ENCODE results near the gene LCA5L. TPM values are rescaled to one million over a fixed set of nuclear protein-coding genes. Genes with fewer than 3 reads are reported as not detected.
A peak's percentile ranks its signal among the peaks of the same experiment; 100 is the strongest.

Gene LCA5L
- total and polyA plus RNA-seq, 2 of the 13 experiments (the other 11 are each of a cell fraction or from before 2014, with no cell fraction given), result 0.13 to 0.55 TPM

DNA sequence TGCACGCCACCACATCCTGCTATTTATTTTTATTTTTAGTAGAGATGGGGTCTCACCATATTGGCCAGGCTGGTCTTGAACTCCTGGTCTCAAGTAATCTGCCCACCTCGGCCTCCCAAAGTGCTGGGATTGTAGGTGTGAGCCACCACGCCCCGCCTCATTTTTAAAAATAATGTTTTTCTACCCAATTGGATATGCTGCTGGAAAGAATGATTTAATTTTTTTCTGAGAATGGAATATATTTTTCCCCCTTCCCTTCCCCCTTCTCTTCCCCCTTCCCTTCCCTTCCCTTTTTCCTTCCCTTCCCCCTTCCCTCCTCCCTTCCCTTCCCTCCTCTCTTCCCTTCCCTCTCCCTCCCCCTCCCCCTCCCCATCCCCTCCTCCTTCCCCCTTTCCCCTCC lies 79.0 kb downstream of the LCA5L start:
- in situ Hi-C loops (cut with HindIII; ENCODE audit: extremely low pct_ligation_motif_present, low pct_unique_long_range_greater_than_20kb), result no loop called here
- FAIRE-seq, result no peak

DNA sequence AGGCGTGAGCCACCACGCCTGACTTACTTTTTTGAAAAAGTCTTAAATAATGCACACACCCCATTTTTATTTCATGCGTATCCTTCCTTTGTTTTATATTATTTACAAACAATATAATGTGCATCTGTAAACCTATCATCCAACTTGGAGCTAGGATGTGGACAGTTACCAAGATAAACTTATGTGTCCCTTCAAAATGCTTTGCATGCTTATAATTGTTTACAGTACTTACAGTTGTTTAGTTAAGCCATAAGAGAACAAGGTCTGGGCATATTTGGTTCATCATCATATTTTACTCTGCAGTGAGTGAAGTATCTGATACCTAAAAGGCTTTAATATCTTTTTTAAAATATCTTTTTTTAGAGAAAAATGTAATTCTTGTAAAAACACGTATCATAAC lies 80.6 kb downstream of the LCA5L start:
- no peak overlapping the region for H3K4me3 ChIP-seq (replicated peaks in 1 of 3; ENCODE audit: insufficient read depth in 1 of 3, low read depth in 2 of 3, low read length in 3 of 3)
- no peaks in the 10 kb centered on the region for H3K9me3 ChIP-seq (ENCODE audit: low read length)
- FAIRE-seq, result no peak
- H2AFZ ChIP-seq (ENCODE audit: low read length), result no peak overlapping the region
- H3K79me2 ChIP-seq (ENCODE audit: insufficient read depth, low read length), result no peaks in the 10 kb centered on the region
- no peak for DNase-seq (ENCODE audit: low spot score)
- no peak overlapping the region for H3K4me2 ChIP-seq (ENCODE audit: low read depth, low read length)
- TF ChIP-seq ZEB1 (IDR thresholded peaks at IDR 0.05; ENCODE audit: insufficient replicate concordance, low read depth), result no peak
- ChIA-PET POLR2A (no interaction called here), CTCF (ENCODE audit: low intra/inter-chr PET ratio, low total read pairs) (no interaction called here)
- WGBS (ENCODE audit: low lambda C conversion rate), result 52% methylated on average over 4 of the region's 4 CpGs
- BruUV-seq (replicated peaks), result no TSS peak
- H3K27me3 ChIP-seq (ENCODE audit: control insufficient read depth in 1 of 2, insufficient read depth in 2 of 2, low read length in 2 of 2), result peaks cover 2 to 11% of the 10 kb centered on the region in 2 experiments; a peak in 2 of 5 replicates
- H3K4me1 ChIP-seq (ENCODE audit: insufficient read depth, low read length), result peaks cover 5% of the 10 kb centered on the region
- H3K27ac ChIP-seq (ENCODE audit: extremely low read length, insufficient read depth, low read length), result no peak overlapping the region
- no peak for ATAC-seq
- intact Hi-C loops (cut with micrococcal nuclease; ENCODE audit: unreplicated experiment), result no loop called here
- in situ Hi-C loops (cut with HindIII; ENCODE audit: extremely low pct_ligation_motif_present, low pct_unique_long_range_greater_than_20kb), result no loop called here
- H3K36me3 ChIP-seq (replicated peaks in 1 of 2; ENCODE audit: control insufficient read depth in 1 of 2, insufficient read depth in 2 of 2, low read length in 2 of 2), result no peaks in the 10 kb centered on the region
- no peaks in the 10 kb centered on the region for H4K20me1 ChIP-seq (ENCODE audit: insufficient read depth, low read length)
- no peak overlapping the region for H3K9ac ChIP-seq (ENCODE audit: insufficient read depth, low read depth, low read length)

More for the DNA sequence above, 79.0 kb downstream of the LCA5L start:
- H3K27me3 ChIP-seq (ENCODE audit: control insufficient read depth in 1 of 2, insufficient read depth in 2 of 2, low read length in 2 of 2), result peaks cover 2 to 7% of the 10 kb centered on the region in 2 experiments; a peak in 2 of 5 replicates
- no TSS peak for BruUV-seq (replicated peaks)
- TF ChIP-seq PCBP1 (IDR thresholded peaks at IDR 0.05; ENCODE audit: borderline replicate concordance, low read depth, low read length), result 0 out of 2 replicates have a peak, but pooled peaks have one; percentile 34
- no peak for TF ChIP-seq ZNF777 (CRISPR knock-in tag; IDR thresholded peaks at IDR 0.05)
- no peak for TF ChIP-seq ZNF788 (CRISPR knock-in tag; IDR thresholded peaks at IDR 0.05; ENCODE audit: borderline replicate concordance)
- TF ChIP-seq ZNF292 (CRISPR knock-in tag; IDR thresholded peaks at IDR 0.05; ENCODE audit: borderline replicate concordance, low read depth), result no peak
- no peak for TF ChIP-seq ZNF20 (CRISPR knock-in tag; IDR thresholded peaks at IDR 0.05)
- TF ChIP-seq HNRNPK (IDR thresholded peaks at IDR 0.05; ENCODE audit: low read depth, low read length, poor library complexity, severe bottlenecking), result peak; percentile 85
- ChIA-PET CTCF (ENCODE audit: low intra/inter-chr PET ratio, low total read pairs) (no interaction called here), POLR2A (interaction anchor here (1.5 kb wide), 1 partner anchor 14 kb away, joined by 6 read pairs; a partner anchor contains a TSS)
- no peak overlapping the region for H3K4me2 ChIP-seq (ENCODE audit: low read depth, low read length)
- H4K20me1 ChIP-seq (ENCODE audit: insufficient read depth, low read length), result no peaks in the 10 kb centered on the region
- ATAC-seq, result no peak
- H3K9ac ChIP-seq (ENCODE audit: insufficient read depth, low read depth, low read length), result no peak overlapping the region
- WGBS (ENCODE audit: low lambda C conversion rate), result 68% methylated on average over 4 of the region's 4 CpGs
- H3K4me3 ChIP-seq (replicated peaks in 1 of 3; ENCODE audit: insufficient read depth in 1 of 3, low read depth in 2 of 3, low read length in 3 of 3), result no peak overlapping the region
- no peaks in the 10 kb centered on the region for H3K36me3 ChIP-seq (replicated peaks in 1 of 2; ENCODE audit: control insufficient read depth in 1 of 2, insufficient read depth in 2 of 2, low read length in 2 of 2)
- H3K9me3 ChIP-seq (ENCODE audit: low read length), result no peaks in the 10 kb centered on the region
- DNase-seq (ENCODE audit: low spot score), result no peak
- peaks cover 15% of the 10 kb centered on the region for H3K4me1 ChIP-seq (ENCODE audit: insufficient read depth, low read length)
- intact Hi-C loops (cut with micrococcal nuclease; ENCODE audit: unreplicated experiment), result no loop called here
- no peak overlapping the region for H3K27ac ChIP-seq (ENCODE audit: extremely low read length, insufficient read depth, low read length)
- H3K79me2 ChIP-seq (ENCODE audit: insufficient read depth, low read length), result no peaks in the 10 kb centered on the region
- no peak overlapping the region for H2AFZ ChIP-seq (ENCODE audit: low read length)
